Measurements from ENCODE around the gene TGM1.
"Not testable (repeated sequence)": the region's sequence is repeated elsewhere in the genome, so short reads cannot be mapped to it uniquely, and the experiment has no call there.

TGM1 gene

GRCh38 chr14:24245350-24245749 lies 17.6 kb downstream of the TGM1 start:
- not testable (repeated sequence) for ATAC-seq (replicated peaks); H3K27me3 Mint-ChIP-seq; H3K4me3 Mint-ChIP-seq; H3K9me3 Mint-ChIP-seq; DNase-seq
- peaks cover 30 to 42% of the 10 kb centered on the region in 2 donors for H3K4me1 Mint-ChIP-seq
- H3K36me3 Mint-ChIP-seq: peaks cover 13 to 15% of the 10 kb centered on the region in 2 donors
- H3K27ac Mint-ChIP-seq: peak overlapping the region; percentile 68

- no peak for DNase-seq
- peak; percentile 0 to 2 for ATAC-seq (replicated peaks)
- Mint-ChIP-seq H3K27ac (peak overlapping the region; percentile 100), H3K4me3 (peak overlapping the region; percentile 97 to 99), H3K36me3 (peaks cover 24 to 26% of the 10 kb centered on the region in 2 donors), H3K9me3 (no peaks in the 10 kb centered on the region), H3K27me3 (no peaks in the 10 kb centered on the region), H3K4me1 (peaks cover 48 to 61% of the 10 kb centered on the region in 2 donors)
Observed at GRCh38 chr14:24243336-24243836, 19.6 kb downstream of the TGM1 start.

GRCh38 chr14:24241829-24242443 lies 21.0 kb downstream of the TGM1 start:
- Mint-ChIP-seq H3K4me3 (peak overlapping the region; percentile 97 to 99), H3K27ac (peak overlapping the region; percentile 100), H3K4me1 (peaks cover 54 to 66% of the 10 kb centered on the region in 2 donors), H3K27me3 (no peaks in the 10 kb centered on the region), H3K36me3 (peaks cover 39 to 41% of the 10 kb centered on the region in 2 donors), H3K9me3 (no peaks in the 10 kb centered on the region)
- peak; percentile 82 to 85 for ATAC-seq (replicated peaks)
- DNase-seq: peak; percentile 92

GRCh38 chr14:24240110-24240918 lies 22.7 kb downstream of the TGM1 start:
- Mint-ChIP-seq H3K27me3 (no peaks in the 10 kb centered on the region), H3K4me1 (peaks cover 61 to 75% of the 10 kb centered on the region in 2 donors), H3K4me3 (peak overlapping the region; percentile 25 to 99), H3K36me3 (peaks cover 53 to 54% of the 10 kb centered on the region in 2 donors), H3K27ac (peak overlapping the region; percentile 71), H3K9me3 (no peaks in the 10 kb centered on the region)
- no peak for DNase-seq
- ATAC-seq (replicated peaks): no peak

GRCh38 chr14:24238527-24239037 lies 24.4 kb downstream of the TGM1 start:
- H3K4me3 Mint-ChIP-seq: no peak overlapping the region
- H3K27ac Mint-ChIP-seq: peak overlapping the region; percentile 82
- DNase-seq (no peak), ATAC-seq (replicated peaks) (no peak)
- H3K4me1 Mint-ChIP-seq: peaks cover 63 to 77% of the 10 kb centered on the region in 2 donors
- no peaks in the 10 kb centered on the region for H3K27me3 Mint-ChIP-seq
- no peaks in the 10 kb centered on the region for H3K9me3 Mint-ChIP-seq
- H3K36me3 Mint-ChIP-seq: peaks cover 53 to 63% of the 10 kb centered on the region in 2 donors

DNA sequence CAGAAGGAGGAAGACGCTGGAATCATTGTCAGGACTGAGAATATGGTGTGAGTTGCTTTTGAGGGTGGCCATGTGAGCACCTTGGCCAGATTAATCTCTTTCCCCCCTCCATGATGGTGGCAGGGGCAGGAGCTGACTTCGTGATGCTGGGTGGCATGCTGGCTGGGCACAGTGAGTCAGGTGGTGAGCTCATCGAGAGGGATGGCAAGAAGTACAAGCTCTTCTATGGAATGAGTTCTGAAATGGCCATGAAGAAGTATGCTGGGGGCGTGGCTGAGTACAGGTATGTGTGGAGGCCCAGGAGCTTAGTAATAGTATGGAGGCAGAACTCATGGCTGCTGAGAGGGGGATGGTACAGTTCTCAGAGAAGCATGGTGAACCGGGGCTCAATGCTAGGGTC lies 24.9 kb downstream of the TGM1 start:
- Mint-ChIP-seq H3K27me3 (no peaks in the 10 kb centered on the region), H3K27ac (peak overlapping the region; percentile 43), H3K36me3 (peaks cover 53 to 63% of the 10 kb centered on the region in 2 donors), H3K4me3 (no peak overlapping the region), H3K9me3 (no peaks in the 10 kb centered on the region), H3K4me1 (peaks cover 62 to 76% of the 10 kb centered on the region in 2 donors)
- no peak for DNase-seq
- no peak for ATAC-seq (replicated peaks)

GRCh38 chr14:24237463-24237955 lies 25.5 kb downstream of the TGM1 start:
- Mint-ChIP-seq H3K27me3 (no peaks in the 10 kb centered on the region), H3K4me1 (peaks cover 62 to 73% of the 10 kb centered on the region in 2 donors), H3K27ac (peak overlapping the region; percentile 70), H3K36me3 (peaks cover 53 to 63% of the 10 kb centered on the region in 2 donors), H3K4me3 (no peak overlapping the region), H3K9me3 (no peaks in the 10 kb centered on the region)
- DNase-seq: no peak
- no peak for ATAC-seq (replicated peaks)

DNA sequence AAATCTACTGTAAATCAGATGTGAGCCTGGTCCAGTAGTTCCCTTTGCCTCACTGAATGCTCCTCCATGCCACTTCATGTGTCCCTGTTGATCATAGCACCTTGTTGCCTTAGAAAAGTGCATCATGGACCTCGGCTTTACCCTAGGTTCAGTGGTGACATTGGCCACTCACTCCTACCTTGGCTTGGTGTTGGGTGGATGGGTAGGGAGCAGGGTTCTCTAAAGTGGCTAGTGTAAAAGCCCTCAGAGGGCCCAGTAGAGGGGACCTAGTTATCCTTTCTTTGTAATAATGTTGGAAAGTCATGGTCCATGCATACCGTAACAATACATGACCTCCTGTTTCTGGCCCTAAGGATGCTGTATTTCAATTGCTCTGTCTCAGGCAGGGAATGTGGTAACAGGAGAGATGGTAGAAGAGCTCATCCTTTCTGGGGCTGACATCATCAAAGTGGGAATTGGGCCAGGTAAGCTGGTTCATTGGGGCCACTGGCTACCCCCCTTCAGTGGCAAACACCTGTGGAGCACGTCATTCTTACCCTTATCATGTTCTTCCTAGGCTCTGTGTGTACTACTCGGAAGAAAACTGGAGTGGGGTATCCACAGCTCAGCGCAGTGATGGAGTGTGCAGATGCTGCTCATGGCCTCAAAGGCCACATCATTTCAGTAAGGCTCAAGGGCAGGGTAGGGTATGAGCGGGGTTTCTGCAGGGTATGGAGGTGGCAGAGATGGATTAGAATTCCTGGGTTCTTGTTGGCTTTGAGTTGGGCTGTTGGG lies 26.1 kb downstream of the TGM1 start:
- Mint-ChIP-seq H3K9me3 (no peaks in the 10 kb centered on the region), H3K27ac (peak overlapping the region; percentile 70), H3K4me3 (no peak overlapping the region), H3K4me1 (peaks cover 60 to 73% of the 10 kb centered on the region in 2 donors), H3K27me3 (no peaks in the 10 kb centered on the region), H3K36me3 (peaks cover 47 to 61% of the 10 kb centered on the region in 2 donors)
- no peak for DNase-seq
- ATAC-seq (replicated peaks): no peak

DNA sequence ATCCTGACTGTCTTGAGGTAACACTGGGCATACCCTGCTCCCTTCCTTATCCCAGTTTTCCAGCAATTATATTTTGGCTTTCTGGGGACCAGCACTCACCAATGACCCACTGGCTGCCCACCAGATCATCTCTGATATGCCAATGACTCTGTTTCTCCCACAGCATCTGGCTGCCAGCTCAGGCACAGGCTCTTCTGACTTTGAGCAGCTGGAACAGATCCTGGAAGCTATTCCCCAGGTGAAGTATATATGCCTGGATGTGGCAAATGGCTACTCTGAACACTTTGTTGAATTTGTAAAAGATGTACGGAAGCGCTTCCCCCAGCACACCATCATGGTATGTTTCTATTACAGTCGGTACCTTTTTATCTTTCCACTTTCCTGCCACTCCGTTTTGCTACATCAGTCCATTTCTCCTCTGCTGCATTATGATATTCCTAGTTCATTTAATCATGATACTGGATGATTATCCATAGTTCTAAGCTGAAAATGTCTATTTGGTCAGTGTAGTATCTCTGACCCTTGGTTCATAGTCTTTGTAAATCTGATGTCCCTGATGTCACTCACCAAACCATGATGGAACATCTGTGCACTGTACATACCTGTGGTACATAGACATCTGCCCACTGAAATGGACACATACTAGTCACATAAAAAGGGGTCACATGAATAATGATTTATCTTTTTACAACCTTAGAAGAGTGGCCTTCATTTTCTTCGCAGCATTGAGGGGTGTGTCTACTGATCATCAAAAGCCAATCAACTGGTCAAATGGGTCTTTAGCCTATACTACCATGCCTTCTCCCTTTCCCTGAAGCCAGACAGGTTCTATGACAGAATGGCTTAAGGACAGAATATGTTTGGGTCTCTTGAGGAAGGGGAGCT lies 26.9 kb downstream of the TGM1 start:
- Mint-ChIP-seq H3K27ac (peak overlapping the region; percentile 74), H3K27me3 (no peaks in the 10 kb centered on the region), H3K4me3 (no peak overlapping the region), H3K9me3 (no peaks in the 10 kb centered on the region), H3K36me3 (peaks cover 45 to 59% of the 10 kb centered on the region in 2 donors), H3K4me1 (peaks cover 58 to 71% of the 10 kb centered on the region in 2 donors)
- DNase-seq (no peak), ATAC-seq (replicated peaks) (no peak)

- DNase-seq (no peak), ATAC-seq (replicated peaks) (no peak)
- peaks cover 35 to 45% of the 10 kb centered on the region in 2 donors for H3K36me3 Mint-ChIP-seq
- H3K27ac Mint-ChIP-seq: peak overlapping the region; percentile 33
- peak overlapping the region; percentile 21 to 28 for H3K4me3 Mint-ChIP-seq
- peaks cover 42 to 54% of the 10 kb centered on the region in 2 donors for H3K4me1 Mint-ChIP-seq
- no peaks in the 10 kb centered on the region for H3K9me3 Mint-ChIP-seq
- H3K27me3 Mint-ChIP-seq: no peaks in the 10 kb centered on the region
Observed at GRCh38 chr14:24234095-24235005, 28.6 kb downstream of the TGM1 start.

GRCh38 chr14:24233538-24233866 lies 29.5 kb downstream of the TGM1 start:
- H3K4me3 Mint-ChIP-seq: peak overlapping the region; percentile 91 to 93
- H3K27ac Mint-ChIP-seq: peak overlapping the region; percentile 93
- ATAC-seq (replicated peaks) (no peak), DNase-seq (no peak)
- H3K36me3 Mint-ChIP-seq: peaks cover 29 to 40% of the 10 kb centered on the region in 2 donors
- peaks cover 34 to 51% of the 10 kb centered on the region in 2 donors for H3K4me1 Mint-ChIP-seq
- H3K9me3 Mint-ChIP-seq: no peaks in the 10 kb centered on the region
- no peaks in the 10 kb centered on the region for H3K27me3 Mint-ChIP-seq

Measured in stimulated activated naive B cell treated with anti-CD40 and anti-IgM and Interleukin-4, amounts not matched to agents 10 μg/mL and 1 μg/mL and 100 μg/mL, for 72 hours (primary cell).